Natural killer cell (primary cell): Measurements from ENCODE around the gene CBX4. TPM values are rescaled to one million over a fixed set of nuclear protein-coding genes. Genes with fewer than 3 reads are reported as not detected.

Experiments
- ATAC-seq, 3 donors: fragments of 150-1000 bp in 2 of 3; fragments of 200-7000 bp in 1 of 3; cut with Tn5 transposase; 1 replicate in 1 of 3; 2 replicates in 2 of 3; pipeline ENCODE4 v1.10.0; 2021; ENCODE audit warnings: mild to moderate bottlenecking in 2 of 3, moderate library complexity in 2 of 3
- DNase-seq, 2 donors: peaks; one replicate each; pipeline versions ENCODE4 v3.0.0 to v3.0.0-alpha.2; 2013 to 2021; ENCODE audit warnings: mixed read lengths in 1 of 2
- H3K27ac ChIP-seq: one replicate; pipeline ENCODE4 v1.5.1; 2013; ENCODE audit warnings: mild to moderate bottlenecking, low read length
- H3K27me3 ChIP-seq: one replicate; pipeline ENCODE4 v1.6.1; 2013; ENCODE audit warnings: low read length; ENCODE audit not compliant: control insufficient read depth, insufficient read depth
- H3K36me3 ChIP-seq: one replicate; pipeline ENCODE4 v1.6.1; 2013; ENCODE audit warnings: low read length; ENCODE audit not compliant: control insufficient read depth, insufficient read depth
- H3K4me1 ChIP-seq: one replicate; pipeline ENCODE4 v1.6.1; 2013; ENCODE audit warnings: low read length; ENCODE audit not compliant: control insufficient read depth, insufficient read depth
- H3K4me3 ChIP-seq: one replicate; pipeline ENCODE4 v1.5.1; 2013; ENCODE audit warnings: low read length
- H3K9me3 ChIP-seq: one replicate; pipeline ENCODE4 v1.6.1; 2013; ENCODE audit warnings: low read length; ENCODE audit not compliant: control insufficient read depth, insufficient read depth
- H3K27ac Mint-ChIP-seq, 2 donors: one replicate each; pipeline ENCODE4 v1.8.0; 2022; ENCODE audit warnings: mild to moderate bottlenecking in 2 of 2, mixed read lengths in 2 of 2, moderate library complexity in 1 of 2
- H3K27me3 Mint-ChIP-seq, 2 donors: one replicate each; pipeline ENCODE4 v1.8.0; 2022; ENCODE audit warnings: low read depth in 2 of 2, mixed read lengths in 2 of 2
- H3K36me3 Mint-ChIP-seq: one replicate; pipeline ENCODE4 v1.8.0; 2022; ENCODE audit warnings: mixed read lengths
- H3K4me1 Mint-ChIP-seq, 2 donors: one replicate each; pipeline ENCODE4 v1.8.0; 2022; ENCODE audit warnings: mixed read lengths in 2 of 2
- H3K4me3 Mint-ChIP-seq: one replicate; pipeline ENCODE4 v1.8.0; 2022; ENCODE audit warnings: mild to moderate bottlenecking, moderate library complexity, mixed read lengths
- H3K9me3 Mint-ChIP-seq, 2 donors: one replicate each; pipeline ENCODE4 v1.8.0; 2022; ENCODE audit warnings: mixed read lengths in 2 of 2
- CTCF ChIP-seq: fragments of 200-600 bp; IDR thresholded peaks from one replicate; pipeline ENCODE4 v1.8.0; 2022; ENCODE audit warnings: antibody characterized with exemption
- WGBS: methylation state at CpG from one replicate; pipeline ENCODE4 v1.1.7; 2013; ENCODE audit warnings: missing lambda C conversion rate; ENCODE audit not compliant: insufficient coverage; 5-methylcytosine and 5-hydroxymethylcytosine counted together
- intact Hi-C: fragments of 100-400 bp; cut with micrococcal nuclease; formaldehyde crosslinking; loops from one replicate; pipeline ENCODE4 v1.14.2; 2022
- total RNA-seq, 4 donors: library from RNA; stranded (reverse); fragments of 120-200 nt in 1 of 4; gene quantifications; one replicate each; pipeline versions ENCODE4 v1.2.3 to v1.2.4, GENCODE V29; 2013 to 2022

Gene CBX4
- total RNA-seq, 3 donors from 2014 or later (not counting 1 experiment from before 2014, with no cell fraction given) = 147 to 220 (median 217) TPM

GRCh38 chr17:79864617-79865250 lies 25.5 kb upstream of the CBX4 start:
- no peaks in the 10 kb centered on the region for H3K27me3 ChIP-seq
- H3K36me3 ChIP-seq = no peaks in the 10 kb centered on the region
- no peaks in the 10 kb centered on the region for H3K4me1 ChIP-seq
- Mint-ChIP-seq H3K27me3 (peaks cover 28 to 31% of the 10 kb centered on the region in 2 donors), H3K9me3 (no peaks in the 10 kb centered on the region), H3K4me3 (no peak overlapping the region), H3K36me3 (no peaks in the 10 kb centered on the region), H3K4me1 (no peaks in the 10 kb centered on the region), H3K27ac (no peak overlapping the region)
- DNase-seq (no peak), ATAC-seq (no peak)
- no peak overlapping the region for H3K4me3 ChIP-seq
- 86% methylated on average over 19 of the region's 20 CpGs for WGBS
- H3K27ac ChIP-seq = no peak overlapping the region
- TF ChIP-seq CTCF = no peak
- no peaks in the 10 kb centered on the region for H3K9me3 ChIP-seq
- intact Hi-C loops = no loop called here

GRCh38 chr17:79864147-79864546 lies 24.9 kb upstream of the CBX4 start:
- Mint-ChIP-seq H3K36me3 (no peaks in the 10 kb centered on the region), H3K9me3 (no peaks in the 10 kb centered on the region), H3K4me1 (no peaks in the 10 kb centered on the region), H3K4me3 (no peak overlapping the region), H3K27ac (no peak overlapping the region), H3K27me3 (peaks cover 28 to 31% of the 10 kb centered on the region in 2 donors)
- ATAC-seq (no peak), DNase-seq (no peak)
- Histone ChIP-seq H3K36me3 (no peaks in the 10 kb centered on the region), H3K4me1 (no peaks in the 10 kb centered on the region), H3K27me3 (no peaks in the 10 kb centered on the region), H3K4me3 (no peak overlapping the region), H3K27ac (no peak overlapping the region), H3K9me3 (no peaks in the 10 kb centered on the region)
- TF ChIP-seq CTCF = no peak
- 83% methylated on average over 9 of the region's 9 CpGs for WGBS
- intact Hi-C loops = no loop called here

- Histone ChIP-seq H3K27ac (no peak overlapping the region), H3K4me1 (no peaks in the 10 kb centered on the region), H3K4me3 (no peak overlapping the region), H3K27me3 (no peaks in the 10 kb centered on the region), H3K9me3 (no peaks in the 10 kb centered on the region), H3K36me3 (no peaks in the 10 kb centered on the region)
- DNase-seq (no peak), ATAC-seq (no peak)
- Mint-ChIP-seq H3K27me3 (peaks cover 28 to 35% of the 10 kb centered on the region in 2 donors), H3K27ac (no peak overlapping the region), H3K4me1 (no peaks in the 10 kb centered on the region), H3K9me3 (no peaks in the 10 kb centered on the region), H3K36me3 (no peaks in the 10 kb centered on the region), H3K4me3 (no peak overlapping the region)
- TF ChIP-seq CTCF = no peak
- 84% methylated on average over 13 of the region's 13 CpGs for WGBS
- intact Hi-C loops = no loop called here
Observed at GRCh38 chr17:79862771-79863440, 23.7 kb upstream of the CBX4 start.
